Progenitor cell of endocrine pancreas (in vitro differentiated cells): Measurements from ENCODE around the gene DDRGK1. TPM values are rescaled to one million over a fixed set of nuclear protein-coding genes. Genes with fewer than 3 reads are reported as not detected.

Source experiments
- DNase-seq: peaks from one replicate; pipeline ENCODE4 v3.0.0; 2021; ENCODE audit warnings: low spot score; ENCODE audit not compliant: unreplicated experiment
- H3K27ac Mint-ChIP-seq: 2 replicates; pipeline ENCODE4 v1.8.0; 2021; ENCODE audit warnings: mild to moderate bottlenecking, moderate library complexity, mixed read lengths
- H3K27me3 Mint-ChIP-seq: 2 replicates; pipeline ENCODE4 v1.8.0; 2021; ENCODE audit warnings: mixed read lengths
- H3K36me3 Mint-ChIP-seq: 2 replicates; pipeline ENCODE4 v1.8.0; 2022; ENCODE audit warnings: mixed read lengths; ENCODE audit not compliant: insufficient read depth
- H3K4me1 Mint-ChIP-seq: 2 replicates; pipeline ENCODE4 v1.8.0; 2021; ENCODE audit warnings: low read depth, mixed read lengths
- H3K4me3 Mint-ChIP-seq: 2 replicates; pipeline ENCODE4 v1.8.0; 2021; ENCODE audit warnings: low read depth, mild to moderate bottlenecking, moderate library complexity, mixed read lengths
- H3K9me3 Mint-ChIP-seq: 2 replicates; pipeline ENCODE4 v1.8.0; 2021; ENCODE audit warnings: low read depth, mixed read lengths
- total RNA-seq: library from RNA; stranded (reverse); gene quantifications from 2 replicates; pipeline ENCODE4 v1.2.1, GENCODE V29; 2021
- TF ChIP-seq, protein P1 (sequence below): fragments of 200-600 bp; sonication (generic); IDR thresholded peaks from one replicate; pipeline ENCODE4 v1.5.0; 2021; ENCODE audit warnings: antibody characterized with exemption, mild to moderate bottlenecking; ENCODE audit not compliant: unreplicated experiment

The DDRGK1 gene
- total RNA-seq, 1 donor from 2014 or later: 78.0 TPM

DNA sequence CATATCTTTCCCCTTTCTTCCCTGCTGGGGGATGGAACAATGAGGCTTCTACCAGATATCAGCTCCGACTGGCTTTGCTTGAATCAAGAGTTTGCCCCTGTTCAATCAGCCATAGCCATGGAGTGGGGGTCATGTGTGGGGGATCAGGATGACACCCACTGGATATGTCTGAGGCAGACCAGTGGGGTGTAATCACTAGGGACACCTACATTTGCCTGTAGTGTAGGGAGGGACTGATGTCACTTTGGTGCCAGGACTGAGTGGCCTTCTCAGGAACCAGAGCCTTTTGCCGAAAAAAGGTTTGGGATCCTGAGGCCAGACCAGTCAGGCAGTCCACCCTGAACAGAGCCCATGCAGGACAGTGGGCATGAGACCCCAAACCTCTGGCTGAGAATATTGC lies 5.9 kb upstream of the DDRGK1 start:
- no peak for DNase-seq
- Mint-ChIP-seq H3K4me1 (peaks cover 16% of the 10 kb centered on the region), H3K36me3 (peaks cover 6% of the 10 kb centered on the region), H3K4me3 (peak overlapping the region; percentile 99), H3K27me3 (no peaks in the 10 kb centered on the region), H3K27ac (no peak overlapping the region), H3K9me3 (no peaks in the 10 kb centered on the region)
- TF ChIP-seq, protein P1, sequence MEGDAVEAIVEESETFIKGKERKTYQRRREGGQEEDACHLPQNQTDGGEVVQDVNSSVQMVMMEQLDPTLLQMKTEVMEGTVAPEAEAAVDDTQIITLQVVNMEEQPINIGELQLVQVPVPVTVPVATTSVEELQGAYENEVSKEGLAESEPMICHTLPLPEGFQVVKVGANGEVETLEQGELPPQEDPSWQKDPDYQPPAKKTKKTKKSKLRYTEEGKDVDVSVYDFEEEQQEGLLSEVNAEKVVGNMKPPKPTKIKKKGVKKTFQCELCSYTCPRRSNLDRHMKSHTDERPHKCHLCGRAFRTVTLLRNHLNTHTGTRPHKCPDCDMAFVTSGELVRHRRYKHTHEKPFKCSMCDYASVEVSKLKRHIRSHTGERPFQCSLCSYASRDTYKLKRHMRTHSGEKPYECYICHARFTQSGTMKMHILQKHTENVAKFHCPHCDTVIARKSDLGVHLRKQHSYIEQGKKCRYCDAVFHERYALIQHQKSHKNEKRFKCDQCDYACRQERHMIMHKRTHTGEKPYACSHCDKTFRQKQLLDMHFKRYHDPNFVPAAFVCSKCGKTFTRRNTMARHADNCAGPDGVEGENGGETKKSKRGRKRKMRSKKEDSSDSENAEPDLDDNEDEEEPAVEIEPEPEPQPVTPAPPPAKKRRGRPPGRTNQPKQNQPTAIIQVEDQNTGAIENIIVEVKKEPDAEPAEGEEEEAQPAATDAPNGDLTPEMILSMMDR: no peak

DNA sequence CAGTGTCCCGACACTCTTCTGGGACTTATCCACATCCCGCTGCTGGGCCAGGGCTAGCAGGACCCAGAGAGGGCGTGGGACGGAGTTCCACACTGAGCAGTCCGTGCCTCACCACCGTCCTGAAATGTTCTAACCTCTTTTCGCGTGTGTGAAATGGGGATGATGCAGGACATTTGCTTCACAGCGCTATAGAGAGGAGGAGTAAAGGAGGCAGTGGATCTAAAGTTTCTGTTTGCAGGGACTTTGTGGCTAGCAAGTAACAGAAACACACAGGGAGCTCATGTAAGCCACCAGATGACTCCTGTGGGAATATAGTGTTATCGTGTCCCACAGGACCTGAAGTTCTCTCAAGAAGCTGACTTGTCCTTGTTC lies 5.5 kb upstream of the DDRGK1 start:
- H3K27me3 Mint-ChIP-seq: no peaks in the 10 kb centered on the region
- peak overlapping the region; percentile 91 for H3K27ac Mint-ChIP-seq
- TF ChIP-seq, protein P1: no peak
- peak overlapping the region; percentile 99 for H3K4me3 Mint-ChIP-seq
- H3K36me3 Mint-ChIP-seq: peaks cover 6% of the 10 kb centered on the region
- H3K4me1 Mint-ChIP-seq: peaks cover 16% of the 10 kb centered on the region
- no peak for DNase-seq
- no peaks in the 10 kb centered on the region for H3K9me3 Mint-ChIP-seq

DNA sequence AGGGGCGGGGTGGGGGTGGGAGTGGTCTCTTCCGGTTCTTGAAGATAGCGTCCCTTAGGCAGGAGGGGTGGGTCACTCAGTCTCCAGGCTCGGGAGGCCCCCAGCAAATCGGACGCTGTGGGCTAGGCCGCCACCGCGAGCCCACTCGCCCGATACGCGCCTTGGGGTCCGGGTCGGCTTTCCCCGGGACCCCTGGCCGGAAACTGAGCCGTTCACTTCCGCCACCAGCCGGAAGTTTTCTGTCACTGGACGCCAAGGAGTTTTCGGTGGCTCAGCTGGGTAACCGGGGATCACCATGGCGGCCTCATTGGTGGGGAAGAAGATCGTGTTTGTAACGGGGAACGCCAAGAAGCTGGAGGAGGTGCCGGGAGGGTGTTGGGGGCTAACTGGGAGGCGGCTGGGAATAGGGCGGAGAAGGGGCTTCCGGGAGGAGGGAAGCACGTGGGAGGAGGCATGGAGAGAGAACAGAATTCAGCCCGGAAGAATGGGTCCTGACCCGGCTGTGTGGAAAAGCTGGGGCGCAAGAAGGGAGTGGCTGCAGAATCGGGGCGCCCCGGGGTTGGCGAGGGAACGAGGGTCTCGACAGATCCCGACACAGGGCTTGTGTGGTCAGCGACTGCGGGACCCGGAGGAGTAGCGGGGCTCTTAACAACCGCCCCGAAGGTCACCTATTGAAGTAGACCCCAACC lies 4.9 kb upstream of the DDRGK1 start, which contains the start of gene ITPA:
TSS of gene ITPA (plus strand) at position 242 of the 689 bp plus-strand sequence. CDS start at position 296, 54 bp downstream.
- peaks cover 16% of the 10 kb centered on the region for H3K4me1 Mint-ChIP-seq
- H3K27me3 Mint-ChIP-seq: no peaks in the 10 kb centered on the region
- TF ChIP-seq, protein P1: no peak
- peak; percentile 43 for DNase-seq
- peak within 1 kb of the TSS; percentile 99 for H3K4me3 Mint-ChIP-seq
- H3K36me3 Mint-ChIP-seq: peaks cover 7% of the 10 kb centered on the region
- H3K9me3 Mint-ChIP-seq: no peaks in the 10 kb centered on the region
- peak within 1 kb of the TSS; percentile 91 for H3K27ac Mint-ChIP-seq

DNA sequence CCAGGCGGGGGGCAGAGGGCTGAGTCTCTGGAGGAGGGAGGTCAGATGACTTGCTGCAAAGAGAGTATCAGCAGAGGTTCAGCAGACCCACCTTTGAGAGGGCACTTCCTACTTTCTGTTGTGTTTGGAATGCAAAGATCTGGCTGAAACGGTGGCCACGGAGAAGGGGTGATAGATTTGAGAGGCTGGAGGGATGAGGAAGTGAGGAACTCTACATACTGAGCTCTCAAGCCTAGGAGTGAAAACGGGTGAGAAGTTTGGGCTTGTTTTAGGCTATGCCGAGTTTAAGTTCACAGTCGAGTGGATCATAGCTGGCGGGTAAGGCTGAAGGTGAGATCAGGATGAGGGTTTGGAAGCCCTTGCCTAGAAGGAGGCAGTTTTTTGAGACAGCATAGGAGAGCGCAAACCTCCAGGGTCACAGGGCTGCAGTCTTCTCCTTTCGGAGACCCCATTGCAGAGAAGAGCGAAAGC lies 4.3 kb upstream of the DDRGK1 start:
- Mint-ChIP-seq H3K4me3 (peak overlapping the region; percentile 99), H3K4me1 (peaks cover 17% of the 10 kb centered on the region), H3K36me3 (peaks cover 4% of the 10 kb centered on the region), H3K9me3 (no peaks in the 10 kb centered on the region), H3K27ac (peak overlapping the region; percentile 84), H3K27me3 (no peaks in the 10 kb centered on the region)
- TF ChIP-seq, protein P1: no peak
- DNase-seq: no peak

DNA sequence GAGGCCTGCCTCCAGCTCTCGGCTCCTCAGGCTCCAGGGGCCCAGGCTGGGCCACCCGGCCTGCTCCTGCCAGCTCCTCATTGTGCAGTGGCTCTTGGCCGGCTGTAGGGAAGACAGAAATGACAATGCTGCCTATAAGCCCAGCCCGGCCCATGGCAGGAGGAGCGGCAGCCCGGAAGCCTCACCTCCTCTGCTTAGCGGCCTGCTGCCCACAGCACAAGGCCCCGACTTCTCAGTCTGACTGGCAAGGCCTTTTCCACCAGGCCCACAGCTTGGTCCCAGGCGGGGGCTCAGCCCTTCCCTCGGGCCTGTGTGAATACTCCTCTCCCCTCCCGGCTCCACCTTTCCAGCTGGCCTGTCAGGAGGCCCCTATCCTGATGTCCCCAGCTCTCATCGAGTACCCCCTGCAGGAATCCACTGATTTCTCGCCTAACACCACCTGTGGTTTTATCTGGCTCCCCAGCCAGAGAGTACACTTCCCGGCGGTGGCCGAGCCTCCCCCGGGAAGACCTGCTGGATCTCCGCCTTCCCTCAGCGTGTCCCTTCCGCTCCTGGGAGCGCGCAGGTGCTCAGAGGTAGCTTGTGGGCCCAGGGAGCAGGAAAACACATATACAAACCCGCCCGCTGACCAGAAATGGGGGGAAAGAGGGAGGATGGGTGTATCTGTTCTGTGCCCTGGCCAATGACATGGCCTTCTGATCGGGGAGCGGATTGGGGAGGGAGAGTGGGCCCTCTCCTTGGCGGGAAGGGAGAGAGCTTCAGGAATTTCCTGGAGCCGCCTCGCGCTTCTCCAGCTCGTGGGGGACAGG lies 963 bp downstream of the DDRGK1 start:
- DNase-seq: no peak
- Mint-ChIP-seq H3K4me1 (peaks cover 7% of the 10 kb centered on the region), H3K27me3 (no peaks in the 10 kb centered on the region), H3K36me3 (peaks cover 17% of the 10 kb centered on the region), H3K27ac (peak overlapping the region; percentile 98), H3K4me3 (peak overlapping the region; percentile 94), H3K9me3 (no peaks in the 10 kb centered on the region)
- TF ChIP-seq, protein P1: no peak
